HG03354 (cell line): ENCODE data around the gene SURF4.
"Not testable (repeated sequence)": the region's sequence is repeated elsewhere in the genome, so short reads cannot be mapped to it uniquely, and the experiment has no call there.

Experiments
- ATAC-seq: cut with Tn5 transposase; IDR thresholded peaks from one replicate; pipeline ENCODE4 v1.9.1; 2021; ENCODE audit warnings: mild to moderate bottlenecking; ENCODE audit not compliant: unreplicated experiment, poor library complexity, severe bottlenecking

The SURF4 gene

DNA sequence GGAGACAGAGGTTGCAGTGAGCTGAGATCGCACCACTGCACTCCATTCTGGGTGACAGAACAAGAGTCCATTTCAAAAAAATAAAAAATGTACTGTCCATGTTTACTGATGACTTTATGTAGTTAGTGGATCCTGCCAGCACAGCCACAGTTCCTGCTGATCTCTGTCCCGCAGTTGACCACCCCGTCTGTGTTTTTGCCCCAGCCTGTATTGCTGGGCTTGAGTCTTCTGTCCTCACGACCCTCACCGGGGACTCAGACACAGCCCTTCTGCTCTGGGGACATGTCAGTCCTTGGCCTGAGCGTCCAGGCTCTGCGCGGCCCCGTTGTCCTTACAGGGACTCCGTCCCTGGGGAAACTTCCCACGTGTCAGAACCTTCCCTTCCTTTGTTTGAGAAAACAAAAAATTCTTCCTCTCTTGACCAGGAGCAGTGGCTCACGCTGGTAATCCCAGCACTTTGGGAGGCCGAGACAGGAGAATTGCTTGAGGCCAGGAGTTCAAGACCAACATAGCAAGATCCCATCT, 54.4 kb downstream of the SURF4 start:
- ATAC-seq = no peak

DNA sequence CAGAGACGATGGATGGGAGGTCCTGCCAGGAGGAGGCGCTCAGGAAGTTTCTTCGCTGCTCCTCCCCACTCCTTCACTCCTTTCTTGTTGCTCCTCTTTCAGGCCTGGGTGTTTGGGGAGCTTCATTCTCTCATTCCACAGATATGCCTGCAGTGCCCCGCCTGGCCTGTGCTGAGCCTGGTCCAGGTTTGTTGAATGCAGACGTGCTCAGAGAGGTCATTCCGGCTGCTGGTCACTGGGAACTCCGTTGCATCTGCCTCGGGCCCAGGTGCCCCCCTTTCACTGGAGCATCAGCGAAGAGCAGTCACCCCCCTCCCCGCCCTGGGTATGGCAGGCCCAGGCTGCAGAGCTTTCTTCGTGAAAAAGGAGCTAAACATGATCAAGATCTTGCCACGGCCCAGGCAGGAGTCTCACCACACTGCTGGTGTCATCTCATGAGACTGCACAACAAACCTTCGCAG, 55.4 kb downstream of the SURF4 start:
- ATAC-seq = no peak

- not testable (repeated sequence) for ATAC-seq
Measured at GRCh38 chr9:133317551-133317950, 58.3 kb downstream of the SURF4 start.

GRCh38 chr9:133315997-133316396, 59.9 kb downstream of the SURF4 start:
- ATAC-seq = no peak
